DMS 273 (cell line): ENCODE measurements around the gene DCST1.

ENCODE experiments used
- DNase-seq: peaks from one replicate; lab custom pipeline; 2025; ENCODE audit not compliant: unreplicated experiment; lab: John Stamatoyannopoulos, UW

DCST1 gene

GRCh38 chr1:155030899-155031298, 2.7 kb upstream of the DCST1 start:
- no peak for DNase-seq

GRCh38 chr1:155032886-155033285, 738 bp upstream of the DCST1 start:
- no peak for DNase-seq

- no peak for DNase-seq
Measured at GRCh38 chr1:155034318-155035208, 939 bp downstream of the DCST1 start.

GRCh38 chr1:155035936-155036335, 2.3 kb downstream of the DCST1 start:
- no peak for DNase-seq

- DNase-seq, result no peak
Measured at GRCh38 chr1:155037043-155037442, 3.4 kb downstream of the DCST1 start.

GRCh38 chr1:155037851-155038441, 4.3 kb downstream of the DCST1 start:
- DNase-seq, result no peak

- DNase-seq, result no peak
Measured at GRCh38 chr1:155038602-155039307, 5.1 kb downstream of the DCST1 start.

GRCh38 chr1:155039308-155039669, 5.7 kb downstream of the DCST1 start:
- no peak for DNase-seq

GRCh38 chr1:155040358-155041093, 6.9 kb downstream of the DCST1 start:
- DNase-seq, result no peak

GRCh38 chr1:155042789-155043188, 9.2 kb downstream of the DCST1 start:
- DNase-seq, result no peak

GRCh38 chr1:155043301-155043702, 9.7 kb downstream of the DCST1 start:
- no peak for DNase-seq

- no peak for DNase-seq
Measured at GRCh38 chr1:155043793-155044192, 10.2 kb downstream of the DCST1 start.

GRCh38 chr1:155044365-155044764, 10.7 kb downstream of the DCST1 start:
- no peak for DNase-seq

GRCh38 chr1:155044812-155045657, 11.4 kb downstream of the DCST1 start:
- peak; percentile 94 for DNase-seq

- no peak for DNase-seq
Measured at GRCh38 chr1:155048449-155049334, 15.1 kb downstream of the DCST1 start.

- peak; percentile 59 for DNase-seq
Measured at GRCh38 chr1:155049651-155050559, 16.3 kb downstream of the DCST1 start.

- DNase-seq, result peak; percentile 90
Measured at GRCh38 chr1:155050560-155051341, 17.1 kb downstream of the DCST1 start, which contains the start of gene ADAM15. TSS of gene ADAM15 (plus strand) at chr1:155051316. CDS start at chr1:155051387, 71 bp downstream.
